ENCODE results near the gene CCND3.
A peak's percentile ranks its signal among the peaks of the same experiment; 100 is the strongest.
"Not testable (repeated sequence)": the region's sequence is repeated elsewhere in the genome, so short reads cannot be mapped to it uniquely, and the experiment has no call there.

The CCND3 gene

GRCh38 chr6:41947581-41948220 is 6.1 kb upstream of the CCND3 start:
- DNase-seq (ENCODE audit: low read depth), result no peak

GRCh38 chr6:41943456-41943855 is 1.8 kb upstream of the CCND3 start:
- DNase-seq (ENCODE audit: low read depth), result no peak

GRCh38 chr6:41942882-41943281 is 1.3 kb upstream of the CCND3 start:
- DNase-seq (ENCODE audit: low read depth), result not testable (repeated sequence)

- peak; percentile 89 for DNase-seq (ENCODE audit: low read depth)
Observed at GRCh38 chr6:41942067-41942851, 651 bp upstream of the CCND3 start.

GRCh38 chr6:41940759-41941279 is 789 bp downstream of the CCND3 start:
- peak; percentile 63 for DNase-seq (ENCODE audit: low read depth)

GRCh38 chr6:41939848-41940758 is 1.5 kb downstream of the CCND3 start:
- peak; percentile 44 for DNase-seq (ENCODE audit: low read depth)

GRCh38 chr6:41939176-41939847 is 2.3 kb downstream of the CCND3 start:
- DNase-seq (ENCODE audit: low read depth), result peak; percentile 49

GRCh38 chr6:41938590-41939175 is 2.9 kb downstream of the CCND3 start:
- no peak for DNase-seq (ENCODE audit: low read depth)

- DNase-seq (ENCODE audit: low read depth), result no peak
Observed at GRCh38 chr6:41937861-41938574, 3.6 kb downstream of the CCND3 start.

- DNase-seq (ENCODE audit: low read depth), result no peak
Observed at GRCh38 chr6:41937472-41937860, 4.1 kb downstream of the CCND3 start.

- DNase-seq (ENCODE audit: low read depth), result peak; percentile 91
Observed at GRCh38 chr6:41936073-41936837, 5.4 kb downstream of the CCND3 start.

GRCh38 chr6:41935685-41936072 is 5.9 kb downstream of the CCND3 start:
- no peak for DNase-seq (ENCODE audit: low read depth)

GRCh38 chr6:41935193-41935574 is 6.4 kb downstream of the CCND3 start:
- DNase-seq (ENCODE audit: low read depth), result no peak

- DNase-seq (ENCODE audit: low read depth), result no peak
Observed at GRCh38 chr6:41934278-41935192, 7.1 kb downstream of the CCND3 start.

GRCh38 chr6:41932378-41932777 is 9.2 kb downstream of the CCND3 start:
- no peak for DNase-seq (ENCODE audit: low read depth)

- DNase-seq (ENCODE audit: low read depth), result no peak
Observed at GRCh38 chr6:41931792-41932191, 9.8 kb downstream of the CCND3 start.

- no peak for DNase-seq (ENCODE audit: low read depth)
Observed at GRCh38 chr6:41929924-41930323, 11.7 kb downstream of the CCND3 start.

- no peak for DNase-seq (ENCODE audit: low read depth)
Observed at GRCh38 chr6:41927253-41927652, 14.4 kb downstream of the CCND3 start.

- peak; percentile 13 for DNase-seq (ENCODE audit: low read depth)
Observed at GRCh38 chr6:41922154-41922553, 19.5 kb downstream of the CCND3 start.
